ENCODE data around the gene ZIM2.

Gene ZIM2

DNA sequence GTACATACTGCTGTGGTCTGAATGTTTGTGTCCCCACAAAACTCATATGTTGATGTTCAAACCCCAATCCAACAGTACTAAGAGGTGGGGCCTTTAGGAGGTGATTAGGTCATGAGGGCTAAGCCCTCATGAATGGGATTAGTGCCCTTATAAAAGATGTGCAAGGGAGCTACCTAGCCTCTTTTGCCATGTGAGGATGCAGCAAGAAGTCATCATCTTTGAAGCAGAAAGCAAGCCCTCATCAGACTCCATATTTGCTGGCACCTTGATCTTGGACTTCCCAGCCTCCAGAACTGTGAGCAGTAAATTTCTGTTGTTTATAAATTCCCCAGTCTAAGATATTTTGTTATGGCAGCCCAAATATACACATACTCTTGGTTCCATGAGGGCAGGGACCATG is 33.9 kb downstream of the ZIM2 start:
- DNase-seq, result no peak

- DNase-seq, result no peak
Observed at GRCh38 chr19:56778351-56778750, 62.2 kb downstream of the ZIM2 start.

- no peak for DNase-seq
Observed at GRCh38 chr19:56769650-56770049, 70.9 kb downstream of the ZIM2 start.

DNA sequence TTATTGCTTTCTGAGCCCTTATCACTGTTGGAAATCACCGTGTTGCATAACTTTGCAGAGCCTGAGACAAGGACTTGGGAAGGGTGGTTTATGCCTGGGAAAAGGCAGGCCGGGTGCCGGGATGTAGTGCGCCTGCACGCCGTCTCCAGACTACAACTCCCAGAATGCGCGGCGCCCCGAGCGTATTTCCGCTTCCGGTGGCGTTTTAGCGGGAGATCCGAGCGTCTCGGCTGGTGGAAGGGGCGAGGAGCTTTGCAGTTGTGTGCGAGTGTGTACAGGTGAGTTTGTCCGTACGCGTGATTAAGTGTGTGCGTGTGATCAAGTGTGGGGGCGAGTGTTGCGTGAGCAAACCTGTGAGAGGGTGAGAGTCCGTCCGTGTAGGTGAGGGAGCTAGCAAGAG is 75.4 kb downstream of the ZIM2 start:
- no peak for DNase-seq

GRCh38 chr19:56764196-56764695 is 76.3 kb downstream of the ZIM2 start:
- no peak for DNase-seq

- DNase-seq, result no peak
Observed at GRCh38 chr19:56760842-56761241, 79.7 kb downstream of the ZIM2 start.

GRCh38 chr19:56759531-56759930 is 81.0 kb downstream of the ZIM2 start:
- DNase-seq, result no peak

- DNase-seq, result no peak
Observed at GRCh38 chr19:56751078-56751489, 89.4 kb downstream of the ZIM2 start.

DNA sequence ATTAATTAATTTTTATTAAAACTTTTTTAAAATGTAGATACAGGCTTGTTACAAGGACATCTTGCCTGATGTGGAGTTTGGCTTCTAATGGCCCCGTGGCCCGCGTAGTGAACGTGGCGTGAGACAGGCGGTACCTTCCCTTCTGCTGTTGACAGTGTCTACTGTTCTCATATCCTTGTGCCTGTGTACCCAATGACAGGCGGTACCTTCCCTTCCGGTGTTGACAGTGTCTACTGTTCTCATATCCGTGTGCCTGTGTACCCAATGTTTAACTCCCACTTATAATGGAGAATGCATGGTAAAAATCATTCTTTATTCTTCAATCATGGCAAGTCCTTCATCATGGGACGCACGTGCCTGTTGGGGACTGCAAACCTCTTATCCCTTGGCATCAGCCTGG is 89.9 kb downstream of the ZIM2 start:
- no peak for DNase-seq

DNA sequence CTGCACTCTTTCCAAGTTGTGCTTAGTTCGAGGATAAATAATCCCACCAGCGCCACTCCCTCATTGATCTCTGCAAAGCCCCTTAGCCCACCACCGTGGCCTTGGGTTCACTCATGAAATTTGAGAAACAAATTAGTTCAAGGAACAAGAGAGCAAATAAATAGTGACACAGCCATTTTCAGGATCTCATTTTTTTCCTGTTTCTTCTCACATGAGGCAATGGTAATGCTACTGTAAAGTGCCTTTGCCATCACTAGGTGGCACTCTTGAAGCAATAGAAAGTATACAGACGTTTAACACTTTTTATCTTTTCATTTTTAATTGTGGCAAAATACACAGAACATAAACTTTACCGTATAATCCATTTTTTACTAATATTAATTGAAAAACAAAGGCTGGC is 92.1 kb downstream of the ZIM2 start:
- DNase-seq, result no peak

DNA sequence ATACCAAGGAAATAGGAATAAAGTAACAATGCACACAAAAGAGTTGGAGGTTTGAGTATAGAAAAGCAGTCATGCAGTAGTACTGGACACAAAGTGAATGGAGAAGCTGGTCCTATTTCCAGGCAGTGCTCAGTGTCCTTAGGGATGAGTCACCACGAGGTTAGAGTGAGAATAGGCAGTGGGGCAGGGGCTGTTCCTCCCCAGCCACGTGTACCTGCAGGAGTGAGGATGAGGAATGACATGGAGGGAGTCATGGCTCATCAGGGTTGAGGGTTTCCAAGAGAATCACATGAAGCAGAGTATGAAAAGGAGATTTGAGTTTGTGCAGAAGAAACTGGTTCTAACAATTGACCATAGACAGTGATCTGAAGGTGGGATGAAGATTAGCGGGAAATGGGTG is 94.2 kb downstream of the ZIM2 start:
- no peak for DNase-seq

DNA sequence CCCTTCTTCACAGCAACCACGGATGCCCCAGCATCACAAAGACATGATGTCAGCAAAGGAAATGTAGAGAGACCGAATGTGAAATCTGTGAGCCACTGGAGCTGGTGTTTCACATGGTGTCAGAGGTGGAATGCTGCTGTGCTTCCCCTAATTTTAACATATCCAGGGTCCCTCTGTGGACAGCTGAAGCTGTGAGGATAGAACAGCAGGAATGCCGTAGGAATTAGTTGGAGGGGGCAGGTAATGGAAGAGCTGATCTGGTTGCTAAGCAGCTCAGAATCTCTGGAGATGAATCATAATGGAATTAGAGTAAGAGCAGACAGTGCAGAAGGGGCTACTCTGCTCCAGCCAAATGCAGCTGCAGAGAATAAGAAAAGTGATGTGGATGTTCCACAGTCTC is 100.0 kb downstream of the ZIM2 start:
- DNase-seq, result no peak

GRCh38 chr19:56736571-56736970 is 104.0 kb downstream of the ZIM2 start:
- DNase-seq, result no peak

GRCh38 chr19:56732976-56733375 is 107.5 kb downstream of the ZIM2 start:
- no peak for DNase-seq

- no peak for DNase-seq
Observed at GRCh38 chr19:56727677-56728076, 112.8 kb downstream of the ZIM2 start.

GRCh38 chr19:56725829-56726424 is 114.6 kb downstream of the ZIM2 start:
- no peak for DNase-seq

Measured in activated naive CD4-positive, alpha-beta T cell (primary cell).